Bronchus fibroblast of lung (primary cell): ENCODE measurements around the gene CTSL. TPM values are rescaled to one million over a fixed set of nuclear protein-coding genes. Genes with fewer than 3 reads are reported as not detected.

ENCODE experiments used
- total RNA-seq: library from RNA; depleted of rRNA; stranded (reverse); fragments of >200 nt; gene quantifications from 2 replicates; pipeline ENCODE4 v1.2.3, GENCODE V29; 2015

The CTSL gene
- 128 and 134 TPM in 2 replicates for total RNA-seq

GRCh38 chr9:87725900-87726709, at the start of gene CTSL:
Gene CTSL, plus strand, starts transcription at chr9:87726119. Its CDS starts 1,485 bp downstream, at chr9:87727604.

Other genes starting within 250 kb of the CTSL start
- gene DAPK1, start 228.3 kb upstream of the CTSL start, total RNA-seq: 2.4 and 3.0 TPM in 2 replicates
- gene SPATA31E1, start 156.8 kb downstream of the CTSL start, total RNA-seq: not detected in 2 replicates
- not detected in 2 replicates for gene SPATA31C1, start 191.8 kb downstream of the CTSL start, total RNA-seq
- gene CDK20, start 248.4 kb downstream of the CTSL start, total RNA-seq: 4.0 and 6.2 TPM in 2 replicates